Stomach (tissue), 4 donors: ENCODE data around the gene ATP11A.

Source experiments
- EP300 ChIP-seq: sonication (generic); formaldehyde crosslinking; IDR thresholded peaks from one replicate; pipeline ENCODE4 v1.6.1; 2017; ENCODE audit warnings: antibody characterized with exemption
- POLR2A ChIP-seq, 4 donors: fragments of 450-650 bp; IDR thresholded peaks; one replicate each; pipeline ENCODE4 v1.6.1; 2016; ENCODE audit warnings: antibody characterized with exemption in 4 of 4, control low read depth in 2 of 4, mild to moderate bottlenecking in 1 of 4, moderate library complexity in 1 of 4
- POLR2AphosphoS5 ChIP-seq, 3 donors: sonication (generic); formaldehyde crosslinking; IDR thresholded peaks; one replicate each; pipeline ENCODE4 v1.6.1; 2016; ENCODE audit warnings: antibody characterized with exemption in 3 of 3
- TF ChIP-seq, protein P1 (sequence below), 7 experiments: fragments of 450-650 bp in 4 of 7; fragments of 200-600 bp in 3 of 7; sonication (generic) in 3 of 7; IDR thresholded peaks; one replicate each; pipeline ENCODE4 v1.5.1; 2016 to 2019; ENCODE audit warnings: antibody characterized with exemption in 7 of 7, control low read depth in 2 of 7, mild to moderate bottlenecking in 1 of 7

- TF ChIP-seq, protein P1, sequence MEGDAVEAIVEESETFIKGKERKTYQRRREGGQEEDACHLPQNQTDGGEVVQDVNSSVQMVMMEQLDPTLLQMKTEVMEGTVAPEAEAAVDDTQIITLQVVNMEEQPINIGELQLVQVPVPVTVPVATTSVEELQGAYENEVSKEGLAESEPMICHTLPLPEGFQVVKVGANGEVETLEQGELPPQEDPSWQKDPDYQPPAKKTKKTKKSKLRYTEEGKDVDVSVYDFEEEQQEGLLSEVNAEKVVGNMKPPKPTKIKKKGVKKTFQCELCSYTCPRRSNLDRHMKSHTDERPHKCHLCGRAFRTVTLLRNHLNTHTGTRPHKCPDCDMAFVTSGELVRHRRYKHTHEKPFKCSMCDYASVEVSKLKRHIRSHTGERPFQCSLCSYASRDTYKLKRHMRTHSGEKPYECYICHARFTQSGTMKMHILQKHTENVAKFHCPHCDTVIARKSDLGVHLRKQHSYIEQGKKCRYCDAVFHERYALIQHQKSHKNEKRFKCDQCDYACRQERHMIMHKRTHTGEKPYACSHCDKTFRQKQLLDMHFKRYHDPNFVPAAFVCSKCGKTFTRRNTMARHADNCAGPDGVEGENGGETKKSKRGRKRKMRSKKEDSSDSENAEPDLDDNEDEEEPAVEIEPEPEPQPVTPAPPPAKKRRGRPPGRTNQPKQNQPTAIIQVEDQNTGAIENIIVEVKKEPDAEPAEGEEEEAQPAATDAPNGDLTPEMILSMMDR (IDR thresholded peaks at IDR 0.05), result no peak
- TF ChIP-seq POLR2A (IDR thresholded peaks at IDR 0.05) (no peak), EP300 (no peak), POLR2AphosphoS5 (IDR thresholded peaks at IDR 0.05) (no peak)
Observed at GRCh38 chr13:112930192-112930591, 240.4 kb downstream of the ATP11A start.
